ENCODE measurements around the gene TIMP4. TPM values are rescaled to one million over a fixed set of nuclear protein-coding genes. Genes with fewer than 3 reads are reported as not detected.

Gene TIMP4
- total RNA-seq, 1 donor from 2014 or later: 0.35 TPM

- peak; percentile 15 for TF ChIP-seq CTCF (conservative IDR thresholded peaks at IDR 0.05; ENCODE audit: low read depth, low read length)
- no peak overlapping the region for H3K4me3 ChIP-seq (ENCODE audit: low read depth, low read length)
- DNase-seq (ENCODE audit: low read depth): no peak
Observed at GRCh38 chr3:12165909-12166308, 7.2 kb upstream of the TIMP4 start.

GRCh38 chr3:12159227-12159601 is 502 bp upstream of the TIMP4 start:
- no peak for TF ChIP-seq CTCF (conservative IDR thresholded peaks at IDR 0.05; ENCODE audit: low read depth, low read length)
- no peak for DNase-seq (ENCODE audit: low read depth)
- no peak overlapping the region for H3K4me3 ChIP-seq (ENCODE audit: low read depth, low read length)

- no peak for TF ChIP-seq CTCF (conservative IDR thresholded peaks at IDR 0.05; ENCODE audit: low read depth, low read length)
- DNase-seq (ENCODE audit: low read depth): no peak
- H3K4me3 ChIP-seq (ENCODE audit: low read depth, low read length): no peak overlapping the region
Observed at GRCh38 chr3:12157026-12157425, 1.7 kb downstream of the TIMP4 start.

GRCh38 chr3:12155828-12156227 is 2.9 kb downstream of the TIMP4 start:
- no peak overlapping the region for H3K4me3 ChIP-seq (ENCODE audit: low read depth, low read length)
- no peak for TF ChIP-seq CTCF (conservative IDR thresholded peaks at IDR 0.05; ENCODE audit: low read depth, low read length)
- DNase-seq (ENCODE audit: low read depth): peak; percentile 64

GRCh38 chr3:12155264-12155663 is 3.4 kb downstream of the TIMP4 start:
- DNase-seq (ENCODE audit: low read depth): no peak
- no peak for TF ChIP-seq CTCF (conservative IDR thresholded peaks at IDR 0.05; ENCODE audit: low read depth, low read length)
- no peak overlapping the region for H3K4me3 ChIP-seq (ENCODE audit: low read depth, low read length)

- DNase-seq (ENCODE audit: low read depth): peak; percentile 50
- no peak overlapping the region for H3K4me3 ChIP-seq (ENCODE audit: low read depth, low read length)
- TF ChIP-seq CTCF (conservative IDR thresholded peaks at IDR 0.05; ENCODE audit: low read depth, low read length): no peak
Observed at GRCh38 chr3:12154151-12154550, 4.6 kb downstream of the TIMP4 start.

- TF ChIP-seq CTCF (conservative IDR thresholded peaks at IDR 0.05; ENCODE audit: low read depth, low read length): no peak
- no peak overlapping the region for H3K4me3 ChIP-seq (ENCODE audit: low read depth, low read length)
- no peak for DNase-seq (ENCODE audit: low read depth)
Observed at GRCh38 chr3:12150112-12150511, 8.6 kb downstream of the TIMP4 start.

Measured in epithelial cell of proximal tubule (primary cell).